G401 (cell line): ENCODE results near the gene P2RX7. TPM values are rescaled to one million over a fixed set of nuclear protein-coding genes. Genes with fewer than 3 reads are reported as not detected.

ENCODE experiments used
- DNase-seq: peaks from one replicate; pipeline ENCODE4 v3.0.0-alpha.2; 2015; ENCODE audit warnings: low spot score
- in situ Hi-C: cut with HindIII; loops from 2 replicates; pipeline ENCODE4 v1.10.0; 2016; ENCODE audit warnings: low sequenced_read_pairs, mixed read lengths
- total RNA-seq: library from RNA; depleted of rRNA; stranded (reverse); fragments of >200 nt; shearing (Covaris generic); gene quantifications from 2 replicates; pipeline ENCODE4 v1.2.3, GENCODE V29; 2014

The P2RX7 gene
- total RNA-seq, 1 experiment from 2014 or later = not detected

DNA sequence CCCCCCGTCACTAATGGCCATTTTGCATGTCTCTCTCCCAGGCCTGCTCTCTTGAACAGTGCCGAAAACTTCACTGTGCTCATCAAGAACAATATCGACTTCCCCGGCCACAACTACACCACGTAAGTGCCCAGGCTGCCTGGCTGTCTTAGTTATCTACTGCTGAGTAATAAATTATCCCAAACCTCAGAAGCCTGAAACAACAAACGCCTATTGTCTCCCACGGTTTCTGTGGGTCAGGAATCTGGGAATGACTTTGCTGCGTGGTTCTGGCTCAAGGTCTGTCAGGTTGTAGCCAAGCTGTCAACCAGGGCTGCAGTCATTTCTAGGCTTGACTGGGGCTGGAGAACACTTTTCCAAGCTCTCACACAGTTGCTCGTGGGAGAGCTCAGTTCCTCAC, 32.6 kb downstream of the P2RX7 start:
- in situ Hi-C loops = no loop called here
- DNase-seq = no peak

DNA sequence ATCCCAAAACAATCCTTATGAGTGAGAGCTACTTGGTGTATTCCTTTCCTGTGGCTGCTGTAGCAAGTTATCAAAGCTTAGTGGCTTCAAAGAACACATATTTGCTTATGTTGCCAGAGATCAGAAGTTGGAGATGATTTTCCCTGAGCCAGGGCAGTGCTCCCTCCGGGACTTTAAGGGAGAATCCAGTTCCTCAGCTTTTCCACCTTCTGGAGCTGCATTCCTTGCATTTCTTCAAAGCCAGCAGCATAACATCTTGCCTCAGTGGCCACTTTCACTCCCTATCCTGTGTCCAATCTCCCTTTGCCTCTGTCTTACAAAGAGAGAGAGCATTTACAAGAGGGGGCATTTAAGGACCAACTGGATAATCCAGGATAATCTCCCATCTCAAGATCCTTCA, 33.7 kb downstream of the P2RX7 start:
- in situ Hi-C loops = no loop called here
- no peak for DNase-seq

DNA sequence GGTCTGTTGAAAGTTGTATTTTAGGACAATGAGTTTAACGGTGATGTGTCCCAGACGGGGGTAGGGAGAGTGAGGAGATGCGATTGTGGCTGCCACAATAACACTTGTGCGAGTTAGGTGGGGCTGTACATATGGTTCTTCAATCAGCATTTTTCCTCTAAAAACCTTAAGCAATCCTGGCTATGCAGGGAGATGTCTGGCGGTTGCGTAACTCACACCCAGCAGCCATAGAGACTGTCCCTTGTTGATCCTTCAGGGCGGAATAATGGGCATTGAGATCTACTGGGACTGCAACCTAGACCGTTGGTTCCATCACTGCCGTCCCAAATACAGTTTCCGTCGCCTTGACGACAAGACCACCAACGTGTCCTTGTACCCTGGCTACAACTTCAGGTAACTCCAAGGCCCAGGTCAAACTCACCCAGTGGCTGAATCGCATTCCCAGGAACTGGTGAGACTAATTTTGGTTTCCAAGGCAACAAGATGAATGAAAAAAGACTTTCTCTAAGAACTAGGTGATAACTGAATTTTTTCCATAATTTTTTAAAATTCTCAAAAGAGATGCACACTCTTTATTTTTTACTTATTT, 34.6 kb downstream of the P2RX7 start:
- DNase-seq = no peak
- in situ Hi-C loops = no loop called here

DNA sequence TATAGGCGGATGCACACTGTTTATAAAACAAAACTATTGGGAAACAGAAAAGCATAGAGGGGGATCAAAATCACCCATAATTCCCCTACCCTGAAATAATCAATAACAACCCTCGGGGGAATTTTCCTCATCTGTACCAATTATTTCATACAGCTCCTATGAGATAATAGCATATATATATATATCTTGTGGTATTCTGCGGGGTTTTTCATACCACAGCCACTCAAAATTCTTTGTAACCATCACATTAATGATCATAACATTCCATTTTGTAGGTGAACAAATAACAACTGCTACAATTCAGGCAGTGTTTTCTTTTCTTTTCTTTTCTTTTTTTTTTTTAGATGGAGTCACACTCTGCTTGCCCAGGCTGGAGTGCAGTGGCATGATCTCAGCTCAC, 35.3 kb downstream of the P2RX7 start:
- no peak for DNase-seq
- in situ Hi-C loops = no loop called here

DNA sequence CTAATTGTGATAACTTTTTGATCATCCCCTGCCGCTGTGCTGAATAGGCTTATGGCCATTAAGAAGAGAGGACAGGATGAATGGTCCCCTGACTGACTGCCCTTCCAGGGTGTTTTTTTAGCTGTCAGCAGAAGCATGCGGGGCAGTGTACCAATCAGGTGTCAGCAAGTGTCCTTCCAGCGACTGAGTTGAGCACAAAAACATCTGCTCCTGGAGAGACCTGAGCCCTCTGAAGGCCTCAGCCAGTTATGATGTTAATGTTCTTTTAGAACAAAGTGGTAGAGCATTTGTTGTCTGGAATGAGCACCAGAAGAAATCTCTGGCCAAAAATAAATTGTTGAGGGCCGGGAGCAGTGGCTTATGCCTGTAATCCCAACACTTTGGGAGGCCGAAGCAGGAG, 37.5 kb downstream of the P2RX7 start:
- no peak for DNase-seq

DNA sequence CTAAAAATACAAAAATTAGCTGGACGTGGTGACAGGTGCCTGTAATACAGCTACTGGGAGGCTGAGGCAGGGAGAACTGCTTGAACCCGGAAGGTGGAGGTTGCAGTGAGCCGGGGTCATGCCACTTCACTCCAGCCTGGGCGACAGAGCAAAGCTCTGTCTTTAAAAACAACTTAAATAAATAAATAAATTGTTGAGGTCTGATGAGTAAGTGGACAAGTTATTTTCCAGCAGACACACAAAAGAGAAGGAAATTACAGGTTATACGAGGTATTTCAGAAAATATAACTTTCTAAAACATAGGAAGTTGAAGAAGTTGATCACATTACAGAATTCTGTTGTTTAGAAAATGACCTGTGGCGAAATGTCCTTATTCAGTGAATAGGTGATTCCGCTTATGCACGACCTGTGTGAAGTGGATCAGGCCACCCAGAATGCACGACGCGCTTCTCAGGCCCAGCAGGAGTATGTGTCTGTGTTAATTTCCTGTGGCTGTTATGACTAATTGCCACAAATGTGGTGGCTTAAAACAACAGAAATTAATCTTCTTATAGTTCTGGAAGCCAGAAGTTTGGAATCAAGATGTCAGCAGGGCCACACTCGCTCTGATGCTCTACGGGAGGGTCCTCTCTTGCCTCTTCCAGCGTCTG, 38.1 kb downstream of the P2RX7 start:
- in situ Hi-C loops = no loop called here
- DNase-seq = no peak

More for the DNA sequence above, 37.5 kb downstream of the P2RX7 start:
- in situ Hi-C loops = no loop called here

DNA sequence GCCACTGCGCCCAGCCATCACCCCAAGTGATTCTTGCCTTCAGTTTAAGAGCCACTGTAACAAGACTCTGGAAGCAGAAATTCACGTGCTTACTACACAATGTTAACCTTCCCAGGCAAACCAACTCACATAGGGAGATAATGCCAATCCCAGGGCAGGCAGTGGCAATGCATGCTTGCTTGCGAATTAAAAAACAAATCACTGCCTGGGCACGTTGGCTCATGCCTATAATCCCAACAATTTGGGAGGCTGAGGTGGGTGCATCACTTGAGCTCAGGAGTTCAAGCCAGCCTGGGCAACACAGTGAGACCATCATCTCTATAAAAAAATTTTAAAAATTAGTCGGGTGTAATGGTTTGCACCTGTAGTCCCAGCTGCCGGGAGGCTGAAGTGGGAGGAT, 39.5 kb downstream of the P2RX7 start:
- DNase-seq = no peak
- in situ Hi-C loops = no loop called here

DNA sequence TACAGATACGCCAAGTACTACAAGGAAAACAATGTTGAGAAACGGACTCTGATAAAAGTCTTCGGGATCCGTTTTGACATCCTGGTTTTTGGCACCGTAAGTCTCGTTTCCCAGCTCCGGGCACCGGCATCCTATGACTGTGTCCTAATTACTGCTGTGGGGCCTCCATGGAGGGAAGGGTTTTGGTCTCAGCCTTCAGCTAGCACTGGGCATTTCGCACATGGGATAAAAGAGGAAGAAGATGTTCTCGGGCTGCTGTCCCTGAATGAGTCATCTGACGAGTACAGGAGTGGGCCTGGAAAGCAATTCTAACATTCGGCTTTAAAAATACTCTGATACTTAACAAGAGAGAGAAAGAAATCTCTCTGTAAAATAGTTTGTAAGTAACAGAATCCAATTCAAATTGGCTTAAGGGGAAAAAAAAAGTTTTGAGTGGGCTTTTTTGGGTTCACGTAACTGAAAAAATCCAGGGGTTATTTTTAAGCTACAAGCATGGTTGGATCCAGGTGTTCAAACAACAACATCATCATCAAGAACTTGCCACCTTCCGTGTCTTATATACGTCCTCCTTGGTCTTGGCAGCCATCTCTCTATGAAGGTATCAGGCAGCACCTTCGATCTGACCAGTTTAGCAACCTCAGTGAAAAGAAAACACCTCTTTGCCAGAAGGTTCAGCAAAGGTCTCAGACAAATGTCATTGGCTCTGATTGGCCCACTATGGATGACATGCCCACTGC, 42.9 kb downstream of the P2RX7 start:
- no peak for DNase-seq
- in situ Hi-C loops = no loop called here

DNA sequence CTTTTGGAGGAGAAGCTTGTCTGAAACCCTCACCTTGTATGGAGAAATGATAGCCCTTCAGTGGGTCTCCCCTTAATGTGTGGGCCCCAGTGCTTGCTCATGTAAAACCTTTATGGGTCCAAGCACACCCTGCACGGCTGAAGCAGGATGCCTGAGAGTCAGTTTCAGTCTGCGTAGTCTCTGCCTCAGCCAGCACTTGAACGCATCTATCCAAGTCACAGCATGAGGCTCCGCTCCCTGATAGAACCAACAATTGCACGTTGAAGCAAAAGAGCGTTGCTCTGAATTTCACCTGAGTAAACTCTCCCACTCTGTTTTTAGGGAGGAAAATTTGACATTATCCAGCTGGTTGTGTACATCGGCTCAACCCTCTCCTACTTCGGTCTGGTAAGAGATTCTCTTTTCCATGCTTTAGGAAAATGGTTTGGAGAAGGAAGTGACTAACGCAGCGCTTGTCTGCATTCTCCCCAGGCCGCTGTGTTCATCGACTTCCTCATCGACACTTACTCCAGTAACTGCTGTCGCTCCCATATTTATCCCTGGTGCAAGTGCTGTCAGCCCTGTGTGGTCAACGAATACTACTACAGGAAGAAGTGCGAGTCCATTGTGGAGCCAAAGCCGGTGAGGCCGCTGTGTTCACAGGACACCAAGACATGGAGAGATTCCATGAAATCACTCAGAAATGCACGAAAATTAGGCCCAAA, 44.3 kb downstream of the P2RX7 start:
- peak; percentile 94 for DNase-seq
- in situ Hi-C loops = no loop called here

DNA sequence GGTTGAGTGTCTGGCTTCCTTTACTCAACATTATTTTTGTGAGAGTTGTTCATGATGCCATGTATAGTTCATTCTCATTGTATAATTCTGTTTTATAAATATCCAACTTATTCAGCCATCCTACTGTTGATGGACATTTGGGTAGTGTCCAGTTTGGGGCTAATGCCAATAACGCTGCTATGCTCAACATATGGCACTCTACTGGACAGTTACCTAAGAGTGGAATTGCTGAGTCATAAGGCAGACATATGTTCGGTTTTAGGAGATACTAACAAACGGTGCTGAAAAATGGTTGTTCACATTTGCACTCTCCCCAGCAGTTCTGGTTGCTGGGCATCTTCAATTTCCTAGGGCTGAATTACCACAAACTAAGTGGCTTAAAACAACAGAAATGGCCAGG, 48.5 kb downstream of the P2RX7 start:
- DNase-seq = peak; percentile 98
- in situ Hi-C loops = no loop called here

DNA sequence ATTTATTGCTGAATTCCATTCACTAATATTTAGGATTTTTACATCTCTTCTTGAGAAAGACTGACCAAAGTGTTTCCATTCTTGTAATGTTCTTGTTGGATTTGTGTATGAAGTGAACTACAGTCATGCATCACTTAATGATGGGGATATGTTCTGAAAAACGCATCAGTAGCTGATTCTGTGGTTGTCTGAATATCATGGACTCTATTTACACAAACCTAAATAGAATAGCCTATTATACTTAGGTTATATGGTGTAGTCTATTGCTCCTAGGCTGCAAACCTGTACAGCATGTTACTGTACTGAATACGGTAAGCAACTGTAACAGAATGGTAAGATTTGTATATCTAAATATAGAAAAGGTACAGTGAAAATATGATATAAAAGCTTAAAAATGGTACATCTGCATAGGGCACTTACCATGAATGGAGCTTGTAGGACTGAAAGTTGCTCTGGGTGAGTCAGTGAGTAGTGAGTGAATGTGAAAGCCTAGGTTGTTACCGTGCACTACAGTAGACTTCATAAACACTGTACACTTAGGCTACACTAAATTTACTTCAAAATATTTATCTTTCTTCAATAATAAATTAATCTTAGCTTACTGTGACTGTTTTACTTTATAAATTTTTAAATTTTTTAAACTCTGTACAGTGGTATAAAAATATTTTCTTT, 49.7 kb downstream of the P2RX7 start:
- no peak for DNase-seq
- in situ Hi-C loops = no loop called here

DNA sequence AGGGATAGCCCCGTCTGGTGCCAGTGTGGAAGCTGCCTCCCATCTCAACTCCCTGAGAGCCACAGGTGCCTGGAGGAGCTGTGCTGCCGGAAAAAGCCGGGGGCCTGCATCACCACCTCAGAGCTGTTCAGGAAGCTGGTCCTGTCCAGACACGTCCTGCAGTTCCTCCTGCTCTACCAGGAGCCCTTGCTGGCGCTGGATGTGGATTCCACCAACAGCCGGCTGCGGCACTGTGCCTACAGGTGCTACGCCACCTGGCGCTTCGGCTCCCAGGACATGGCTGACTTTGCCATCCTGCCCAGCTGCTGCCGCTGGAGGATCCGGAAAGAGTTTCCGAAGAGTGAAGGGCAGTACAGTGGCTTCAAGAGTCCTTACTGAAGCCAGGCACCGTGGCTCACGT, 51.7 kb downstream of the P2RX7 start:
- DNase-seq = no peak
- in situ Hi-C loops = no loop called here

DNA sequence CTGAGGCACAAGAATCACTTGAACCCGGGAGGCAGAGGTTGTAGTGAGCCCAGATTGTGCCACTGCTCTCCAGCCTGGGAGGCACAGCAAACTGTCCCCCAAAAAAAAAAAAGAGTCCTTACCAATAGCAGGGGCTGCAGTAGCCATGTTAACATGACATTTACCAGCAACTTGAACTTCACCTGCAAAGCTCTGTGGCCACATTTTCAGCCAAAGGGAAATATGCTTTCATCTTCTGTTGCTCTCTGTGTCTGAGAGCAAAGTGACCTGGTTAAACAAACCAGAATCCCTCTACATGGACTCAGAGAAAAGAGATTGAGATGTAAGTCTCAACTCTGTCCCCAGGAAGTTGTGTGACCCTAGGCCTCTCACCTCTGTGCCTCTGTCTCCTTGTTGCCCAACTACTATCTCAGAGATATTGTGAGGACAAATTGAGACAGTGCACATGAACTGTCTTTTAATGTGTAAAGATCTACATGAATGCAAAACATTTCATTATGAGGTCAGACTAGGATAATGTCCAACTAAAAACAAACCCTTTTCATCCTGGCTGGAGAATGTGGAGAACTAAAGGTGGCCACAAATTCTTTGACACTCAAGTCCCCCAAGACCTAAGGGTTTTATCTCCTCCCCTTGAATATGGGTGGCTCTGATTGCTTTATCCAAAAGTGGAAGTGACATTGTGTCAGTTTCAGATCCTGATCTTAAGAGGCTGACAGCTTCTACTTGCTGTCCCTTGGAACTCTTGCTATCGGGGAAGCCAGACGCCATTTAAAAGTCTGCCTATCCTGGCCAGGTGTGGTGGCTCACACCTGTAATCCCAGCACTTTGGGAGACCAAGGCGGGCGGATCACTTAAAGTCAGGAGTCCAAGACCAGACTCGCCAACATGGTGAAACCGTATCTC, 52.6 kb downstream of the P2RX7 start:
- in situ Hi-C loops = no loop called here
- no peak for DNase-seq

DNA sequence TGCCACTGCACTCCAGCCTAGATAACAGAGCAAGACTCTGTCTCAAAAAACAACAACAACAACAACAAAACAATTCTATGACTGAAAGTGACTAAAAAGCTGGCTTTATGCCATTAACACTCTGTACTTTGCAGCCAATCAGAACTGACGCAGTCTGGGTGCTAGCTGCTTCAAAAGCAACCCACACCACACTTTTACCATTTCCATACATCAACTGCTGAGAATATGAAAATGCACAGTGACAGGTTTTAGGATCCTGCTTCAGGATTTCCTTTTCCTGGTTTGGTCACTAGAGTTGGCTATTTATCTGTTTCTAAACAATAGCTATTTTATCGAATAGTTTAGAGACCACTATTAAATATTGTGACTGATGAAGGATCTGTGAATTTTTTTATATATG, 54.1 kb downstream of the P2RX7 start:
- DNase-seq = no peak
- in situ Hi-C loops = no loop called here

DNA sequence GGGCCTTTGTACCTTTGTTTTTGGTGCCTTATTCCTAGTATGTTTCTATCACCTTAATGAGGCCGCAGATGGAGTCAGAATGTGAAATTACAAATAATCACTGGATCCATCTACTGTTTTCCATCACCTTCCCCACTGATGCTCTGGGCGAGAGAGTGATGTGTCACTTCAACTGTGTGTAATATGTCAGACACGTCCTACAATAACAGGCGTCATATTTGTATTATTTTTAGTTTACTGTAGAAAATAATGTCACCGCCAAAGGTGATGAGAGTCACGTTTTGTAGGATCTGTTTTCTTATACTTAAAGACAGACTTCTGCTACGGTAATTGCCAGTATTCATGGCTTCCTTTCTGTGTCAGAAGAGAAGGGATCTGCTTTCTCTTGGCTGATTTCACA, 54.8 kb downstream of the P2RX7 start:
- in situ Hi-C loops = no loop called here
- no peak for DNase-seq

DNA sequence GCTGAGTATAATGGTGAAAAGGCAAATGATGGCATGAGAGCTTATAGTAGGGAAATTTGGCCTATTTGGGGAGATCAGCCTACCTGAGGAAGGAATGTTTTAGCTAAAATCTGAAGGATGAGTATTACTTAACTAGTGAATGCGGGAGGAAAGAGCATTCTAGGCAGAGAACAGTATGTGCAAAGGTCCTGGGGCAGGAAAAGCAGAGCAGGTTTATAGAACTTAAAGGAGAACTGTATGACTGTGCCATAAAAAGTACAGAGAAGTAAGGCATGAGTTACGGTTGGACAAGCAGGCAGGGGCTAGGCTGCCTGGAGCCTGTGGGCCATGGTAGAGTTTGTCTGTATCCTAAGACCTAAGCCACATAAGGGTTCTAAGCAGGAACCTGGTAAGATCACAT, 55.6 kb downstream of the P2RX7 start:
- no peak for DNase-seq
- in situ Hi-C loops = no loop called here

DNA sequence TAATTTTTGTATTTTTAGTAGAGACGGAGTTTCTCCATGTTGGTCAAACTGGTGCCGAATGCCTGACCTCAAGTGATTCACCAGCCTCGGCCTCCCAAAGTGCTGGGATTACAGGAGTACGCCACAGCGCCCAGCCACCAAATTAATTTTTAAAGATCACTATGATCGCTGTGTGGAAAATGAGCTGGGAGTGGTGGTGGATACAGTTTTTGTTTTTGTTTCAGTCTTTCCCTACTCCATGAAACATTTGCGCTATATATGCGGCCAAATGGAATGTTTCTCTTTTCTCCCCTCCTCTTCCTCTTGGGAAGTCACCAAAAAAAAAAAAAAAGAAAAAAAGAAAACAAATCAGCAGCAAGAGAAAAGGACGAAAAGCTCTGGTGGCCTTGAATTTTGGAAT, 56.5 kb downstream of the P2RX7 start:
- DNase-seq = no peak
- in situ Hi-C loops = no loop called here

DNA sequence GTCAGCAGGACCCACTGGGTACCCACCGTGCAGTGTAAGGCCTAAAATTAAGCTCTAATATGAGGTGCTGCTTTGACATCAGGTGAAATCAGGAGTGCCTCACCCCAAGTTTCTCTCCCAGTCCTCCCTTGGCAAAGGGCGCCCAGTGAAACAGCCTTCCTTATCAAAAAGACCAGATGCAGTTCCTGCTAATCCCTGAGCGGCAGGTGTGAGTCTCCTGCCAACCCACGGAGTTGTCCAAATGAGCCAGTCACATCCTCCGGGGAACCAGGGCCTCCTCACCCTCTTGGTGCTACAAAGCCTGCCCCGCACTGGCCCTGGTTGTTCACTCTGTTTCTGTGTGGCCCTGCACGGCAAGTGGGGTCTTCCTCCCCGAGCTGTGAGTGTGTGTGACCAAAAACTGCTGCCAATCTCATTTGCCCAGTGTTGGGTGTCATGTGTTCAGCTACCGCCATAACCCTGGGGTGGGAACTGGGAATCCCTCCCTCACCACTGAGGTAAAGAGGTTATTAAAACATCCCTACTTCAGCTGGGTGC, 57.0 kb downstream of the P2RX7 start:
- in situ Hi-C loops = no loop called here
- peak; percentile 61 for DNase-seq
